ENCODE measurements around the gene MYO7B.

Gene MYO7B

DNA sequence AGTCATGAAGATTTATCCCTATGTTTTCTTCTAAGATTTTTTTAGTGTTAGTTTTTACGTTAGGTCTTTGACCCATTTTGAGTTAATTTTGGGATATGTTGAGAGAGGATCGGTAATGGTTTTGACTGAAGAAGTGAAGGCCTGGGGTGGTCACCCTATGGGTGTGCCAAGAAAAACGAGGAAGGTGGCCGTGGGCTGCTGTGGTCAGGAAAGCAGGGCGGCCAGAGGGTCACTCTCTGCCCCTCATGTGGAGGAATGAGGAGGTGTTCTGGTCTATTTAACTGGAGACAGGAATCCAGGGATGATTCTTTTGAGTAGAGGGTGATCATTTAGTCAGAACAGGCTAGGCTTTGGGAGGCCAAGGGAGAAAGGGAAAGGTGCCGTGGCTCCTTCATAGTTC lies 50.7 kb downstream of the MYO7B start:
- DNase-seq: no peak

DNA sequence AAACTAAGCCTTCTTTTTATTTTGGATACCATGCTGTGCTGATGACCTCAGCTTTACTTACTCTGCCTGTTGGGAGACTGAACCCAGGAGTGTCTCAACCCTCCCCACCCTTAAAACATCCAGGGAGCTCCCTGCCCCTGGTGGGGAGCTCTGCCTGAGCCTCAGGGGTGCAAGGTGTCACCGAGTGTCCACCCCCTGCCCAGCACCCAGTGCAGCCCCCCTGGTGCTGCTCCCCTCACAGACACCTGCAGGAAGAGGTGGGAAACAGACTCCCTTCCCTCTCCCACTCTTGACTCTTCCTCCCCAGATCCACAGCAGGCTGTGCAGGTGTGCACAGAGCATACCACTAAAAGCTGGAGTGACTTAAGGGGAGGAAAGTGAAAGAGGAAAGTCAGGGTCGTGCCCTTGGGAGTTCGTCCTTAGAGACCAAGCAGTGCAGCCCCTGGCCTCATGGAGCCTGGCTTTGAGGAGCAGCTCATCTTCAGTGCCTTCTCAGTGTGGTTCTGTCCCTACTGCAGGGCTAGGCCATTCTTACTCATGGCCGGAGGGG lies 51.3 kb downstream of the MYO7B start:
- DNase-seq: no peak

DNA sequence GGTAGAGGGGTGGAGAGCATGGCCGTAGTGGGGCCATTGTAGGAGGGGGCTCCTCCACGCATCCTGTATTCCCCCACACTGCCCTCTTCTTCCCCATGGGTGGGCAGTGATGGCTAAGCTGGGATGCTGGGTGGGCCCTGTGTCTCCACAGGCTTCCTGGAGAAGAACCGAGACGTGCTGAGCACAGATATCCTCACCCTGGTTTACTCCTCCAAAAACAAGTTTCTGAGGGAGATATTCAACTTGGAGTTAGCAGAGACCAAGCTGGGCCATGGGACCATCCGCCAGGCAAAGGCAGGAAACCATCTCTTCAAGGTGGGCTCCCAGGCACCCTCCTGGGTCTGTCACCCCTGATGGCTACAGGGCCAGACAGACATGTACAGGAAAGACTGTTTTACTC lies 52.8 kb downstream of the MYO7B start:
- no peak for DNase-seq

DNA sequence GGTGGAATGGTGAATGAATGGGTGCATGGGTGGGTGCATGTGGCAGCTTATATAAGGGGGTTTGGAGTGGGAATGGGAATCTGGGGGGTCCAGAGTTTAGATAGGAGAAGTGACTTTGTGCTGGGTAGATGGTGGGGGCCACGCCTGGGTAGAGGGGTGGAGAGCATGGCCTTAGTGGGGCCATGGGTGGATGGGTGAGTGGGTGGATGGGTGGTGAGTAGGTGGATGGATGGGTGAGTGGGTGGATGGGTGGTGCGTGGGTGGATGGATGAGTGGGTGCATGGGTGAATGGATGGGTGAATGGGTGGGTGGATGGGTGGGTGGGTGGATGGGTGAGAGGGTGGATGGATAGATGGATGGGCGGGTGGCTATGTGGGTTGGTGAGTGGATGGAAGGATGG lies 53.9 kb downstream of the MYO7B start:
- DNase-seq: no peak

DNA sequence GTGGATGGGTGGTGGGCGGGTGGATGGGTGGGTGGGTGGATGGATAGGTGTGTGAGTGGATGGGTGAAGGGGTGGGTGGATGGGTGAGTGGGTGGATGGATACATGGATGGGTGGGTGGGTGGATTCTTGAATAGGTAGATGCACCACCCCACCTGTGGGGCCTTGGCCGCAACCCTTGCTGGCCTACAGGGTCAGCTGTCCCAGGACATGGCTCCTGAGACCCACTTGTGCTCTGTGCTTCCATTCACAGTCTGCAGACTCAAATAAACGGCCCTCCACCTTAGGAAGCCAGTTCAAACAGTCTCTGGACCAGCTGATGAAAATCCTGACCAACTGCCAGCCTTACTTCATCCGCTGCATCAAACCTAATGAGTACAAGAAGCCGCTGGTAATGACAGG lies 54.4 kb downstream of the MYO7B start:
- DNase-seq: no peak

DNA sequence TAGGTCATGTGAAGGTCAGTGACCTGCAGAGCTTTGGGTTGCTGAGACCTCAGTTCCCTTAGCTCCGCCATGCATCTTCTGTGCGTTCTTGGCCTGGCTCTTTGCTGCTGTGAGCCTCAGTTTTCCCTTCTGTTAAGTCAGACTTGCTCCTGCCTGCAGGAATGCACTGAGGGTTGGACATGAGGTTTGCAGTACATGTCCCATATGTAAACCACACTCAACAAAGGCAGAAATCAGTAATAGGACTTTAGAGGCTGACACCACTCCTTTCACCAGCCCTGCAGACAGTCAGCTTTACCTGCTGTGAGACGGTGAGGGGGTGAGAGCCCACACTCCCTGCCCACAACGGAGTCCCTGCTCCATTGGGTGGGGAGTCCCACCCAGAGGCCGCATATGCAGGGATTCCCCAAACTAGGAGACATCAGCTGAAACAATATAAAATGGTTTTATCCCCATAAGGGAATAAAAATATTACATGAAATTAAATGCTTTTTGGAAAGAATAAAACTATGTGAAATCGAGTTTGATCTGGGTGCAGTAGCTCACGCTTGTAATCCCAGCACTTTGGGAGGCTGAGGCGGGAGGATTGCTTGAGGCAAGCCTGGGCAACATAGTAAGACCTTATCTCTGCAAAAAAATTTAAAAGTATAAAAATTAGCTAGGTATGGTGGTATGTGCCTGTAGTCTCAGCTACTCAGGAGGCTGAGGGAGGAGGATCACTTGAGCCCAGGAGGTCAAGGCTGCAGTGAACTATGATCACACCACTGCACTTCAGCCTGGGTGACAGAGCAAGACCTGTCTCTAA lies 55.1 kb downstream of the MYO7B start:
- DNase-seq: no peak

DNA sequence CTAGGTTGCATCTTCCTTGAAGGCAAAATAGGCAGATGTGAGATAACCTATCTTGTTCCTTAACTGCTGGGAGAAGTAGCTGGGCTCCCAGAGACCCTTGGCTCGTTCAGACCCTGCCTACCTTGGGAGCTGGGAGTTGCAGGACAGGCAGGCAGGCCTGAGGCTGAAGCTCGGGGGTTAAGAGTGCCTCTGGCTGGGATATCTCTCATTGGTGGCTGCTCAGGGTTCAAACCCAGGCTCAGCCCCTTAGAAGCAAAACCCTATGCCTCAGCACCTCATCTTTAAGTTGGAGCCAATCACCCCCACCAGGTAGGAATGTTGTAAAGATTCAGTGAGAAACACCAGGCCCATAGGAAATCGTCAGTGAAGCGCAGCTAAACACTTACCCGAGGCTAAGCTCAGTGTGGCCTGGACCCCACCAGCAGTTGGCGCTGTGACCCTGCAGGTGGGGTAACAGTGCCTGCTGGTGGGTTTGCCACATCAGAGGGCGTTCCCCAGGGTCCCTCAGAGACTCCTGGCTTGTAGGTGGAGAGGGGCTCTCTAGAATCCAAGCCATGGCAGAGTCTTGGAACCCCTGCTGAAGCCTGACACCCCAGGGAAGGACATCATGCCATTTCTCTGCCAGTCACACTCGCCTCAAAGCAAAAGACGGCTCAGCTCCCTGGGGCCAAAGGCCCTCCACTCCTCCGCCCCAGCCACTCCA lies 55.9 kb downstream of the MYO7B start:
- peak in 33 of 51 donors; percentile 5 to 77 (median 31) for DNase-seq

DNA sequence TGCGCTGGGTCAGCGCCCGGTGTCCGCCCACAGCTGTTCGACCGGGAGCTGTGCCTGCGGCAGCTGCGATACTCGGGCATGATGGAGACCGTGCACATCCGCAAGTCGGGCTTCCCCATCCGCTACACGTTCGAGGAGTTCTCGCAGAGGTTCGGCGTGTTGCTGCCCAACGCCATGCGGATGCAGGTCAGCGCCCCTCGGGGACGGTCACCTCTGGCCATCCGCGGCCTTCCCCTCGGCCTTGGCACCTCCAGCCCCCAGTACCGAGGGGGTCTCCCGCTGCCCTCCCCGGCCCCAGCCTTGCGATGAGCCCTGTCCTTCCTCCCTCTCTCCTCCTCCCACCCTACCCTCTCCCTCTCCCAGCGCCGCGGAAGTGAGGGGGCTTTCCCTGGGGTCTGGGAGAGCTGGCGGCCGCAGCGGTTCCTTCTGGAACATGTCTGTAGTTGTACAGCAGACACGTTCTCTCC lies 57.3 kb downstream of the MYO7B start:
- no peak for DNase-seq

DNA sequence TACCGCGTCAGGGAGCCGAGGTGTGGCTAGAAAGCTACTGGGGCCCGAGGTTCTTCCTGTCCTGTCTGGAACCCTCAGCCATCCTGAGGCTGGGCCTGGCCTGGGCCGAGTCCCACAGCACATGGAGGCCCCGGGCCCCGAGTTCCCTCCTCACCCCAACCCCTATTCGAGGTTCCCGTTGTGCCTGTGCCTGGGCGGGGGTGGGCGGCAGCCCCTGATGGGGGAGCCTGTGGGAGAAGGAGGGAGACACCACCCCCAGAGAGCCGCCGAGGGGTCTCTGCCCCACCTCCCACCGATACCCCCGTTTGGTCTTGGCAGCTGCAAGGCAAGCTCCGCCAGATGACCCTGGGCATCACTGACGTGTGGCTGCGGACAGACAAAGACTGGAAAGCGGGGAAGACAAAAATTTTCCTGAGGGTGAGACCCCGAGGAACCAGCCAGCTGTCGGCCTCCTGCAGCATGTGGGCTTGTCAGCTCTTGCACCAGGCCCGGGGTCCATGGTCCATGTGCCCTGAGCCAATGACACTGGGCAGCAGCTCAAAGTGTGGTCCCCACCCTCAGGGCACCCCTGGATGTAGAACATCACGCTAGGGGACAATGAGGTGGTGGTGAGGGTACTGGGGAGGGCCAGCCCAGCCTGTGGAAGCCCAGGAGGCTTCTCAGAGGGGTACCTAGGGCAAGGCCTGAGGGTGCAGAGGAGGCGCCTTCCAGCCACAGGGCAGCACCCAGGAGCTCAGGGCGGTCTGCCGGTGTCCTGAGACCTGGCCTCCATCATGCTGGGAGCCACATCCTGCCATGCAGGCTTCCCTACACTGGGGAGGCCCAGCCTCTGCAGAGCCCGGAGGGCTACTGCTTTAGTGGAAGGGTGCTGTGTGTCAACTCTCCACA lies 58.0 kb downstream of the MYO7B start:
- no peak for DNase-seq

DNA sequence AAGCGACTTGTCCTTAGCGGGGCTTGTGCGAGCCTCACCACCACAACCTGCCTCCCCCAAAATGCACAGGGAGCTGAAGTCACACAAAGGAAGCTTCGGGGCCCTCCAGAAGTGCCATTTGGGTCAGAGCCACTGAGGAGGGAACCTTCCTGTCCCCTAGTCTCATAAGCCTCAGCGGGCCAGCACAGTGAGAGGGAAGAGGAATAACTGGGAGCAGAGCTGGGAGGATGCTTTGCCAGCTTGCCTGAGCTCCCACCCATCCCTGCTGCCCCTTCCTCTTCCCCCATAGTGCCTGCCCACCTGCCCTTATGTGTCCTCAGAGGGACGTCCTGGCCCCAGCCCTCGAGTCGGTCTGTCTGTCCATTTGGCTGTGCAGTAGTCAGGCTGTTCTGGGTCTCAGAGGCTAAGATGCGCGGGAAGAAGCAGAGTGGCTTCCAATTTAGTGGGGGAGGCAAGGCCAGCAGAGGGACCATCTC lies 58.7 kb downstream of the MYO7B start:
- DNase-seq: no peak

DNA sequence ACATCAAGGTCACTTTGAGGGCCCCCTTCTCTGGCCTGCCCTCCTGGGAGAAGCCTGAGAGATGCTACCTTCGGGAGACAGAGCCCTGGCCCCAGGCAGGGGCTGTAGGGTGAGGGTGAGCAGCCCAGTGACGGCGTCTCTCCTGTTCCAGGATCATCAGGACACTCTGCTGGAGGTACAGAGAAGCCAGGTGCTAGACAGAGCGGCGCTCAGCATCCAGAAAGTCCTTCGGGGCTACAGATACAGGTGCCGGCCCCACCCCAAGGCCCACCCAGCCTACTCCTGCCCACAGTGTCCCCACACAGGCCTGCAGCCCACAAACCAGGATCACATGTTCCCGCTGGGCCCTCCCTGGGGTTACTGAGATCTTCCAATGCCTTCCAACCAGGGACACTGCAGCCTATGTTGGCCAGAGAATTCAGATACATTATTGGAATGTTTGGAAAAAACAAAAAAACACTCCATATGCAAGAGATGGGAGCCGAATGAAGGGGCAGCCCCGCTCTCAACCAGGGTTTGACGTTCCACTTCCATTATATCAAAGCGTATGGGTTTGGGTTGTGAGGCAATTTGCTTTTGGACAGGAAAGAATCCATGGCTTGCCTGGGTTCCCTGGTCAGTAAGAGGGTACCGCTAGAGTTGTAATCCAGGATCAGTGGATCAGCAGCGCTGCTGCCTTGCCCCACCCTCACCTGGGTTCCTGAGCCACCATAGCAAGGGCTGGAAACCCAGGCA lies 61.0 kb downstream of the MYO7B start:
- no peak for DNase-seq

DNA sequence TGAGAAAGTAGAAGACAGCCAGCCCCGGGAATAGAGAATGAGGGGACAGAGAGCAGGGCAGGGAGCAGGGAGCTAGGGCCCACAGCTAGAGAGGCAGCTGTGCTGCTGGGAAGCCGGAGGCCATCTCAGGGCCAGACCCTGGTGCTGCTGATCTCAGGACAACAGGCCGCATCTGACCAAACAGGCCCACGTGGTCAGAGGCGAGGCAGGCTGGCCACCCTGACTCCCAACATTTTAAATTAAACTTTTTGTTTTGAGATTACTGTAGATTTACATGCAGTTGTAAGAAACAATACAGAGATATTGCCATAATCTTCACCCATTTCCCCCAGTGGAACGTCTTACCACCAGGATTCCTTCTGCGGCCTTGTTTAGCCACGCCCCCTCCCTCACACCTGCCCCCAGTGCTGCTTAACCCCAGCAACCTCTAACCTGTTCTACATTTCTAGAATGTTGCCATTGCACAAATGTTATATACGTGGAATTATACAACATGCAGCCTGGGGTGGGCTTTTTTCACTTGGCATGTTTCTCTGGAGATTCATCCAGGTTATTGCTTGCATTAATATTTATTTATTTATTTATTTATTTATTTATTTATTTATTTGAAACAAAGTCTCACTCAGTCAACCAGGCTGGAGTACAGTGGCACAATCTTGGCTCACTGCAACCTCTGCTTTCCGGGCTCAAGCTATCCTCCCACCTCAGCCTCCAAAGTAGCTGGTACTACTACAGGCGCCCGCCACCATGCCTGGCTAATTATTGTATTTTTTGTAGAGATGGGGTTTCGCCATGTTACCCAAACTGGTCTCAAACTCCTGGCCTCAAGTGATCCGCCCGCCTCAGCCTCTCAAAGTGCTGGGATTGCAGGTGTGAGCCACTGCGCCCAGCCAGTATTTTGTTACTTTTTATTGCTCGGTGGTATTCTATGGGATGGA lies 61.8 kb downstream of the MYO7B start:
- DNase-seq: no peak

DNA sequence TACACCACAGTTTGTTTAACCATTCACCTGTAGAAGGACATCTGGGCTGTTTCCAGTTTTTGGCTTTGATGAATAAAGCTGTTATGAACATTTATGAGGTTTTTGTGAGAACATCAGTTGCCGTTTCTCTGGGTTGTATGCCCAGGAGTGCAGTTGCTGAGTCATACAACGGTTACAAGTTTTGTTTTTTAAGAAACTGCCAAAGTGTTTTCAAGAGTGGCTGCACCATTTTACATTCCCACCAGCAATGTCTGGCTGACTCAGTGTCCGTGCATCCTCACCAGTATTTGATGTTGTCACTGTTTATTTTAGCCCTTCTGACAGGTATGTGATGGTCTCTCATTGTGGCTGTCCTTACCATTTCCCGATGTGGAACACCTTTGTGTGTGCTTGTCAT lies 62.5 kb downstream of the MYO7B start:
- no peak for DNase-seq

DNA sequence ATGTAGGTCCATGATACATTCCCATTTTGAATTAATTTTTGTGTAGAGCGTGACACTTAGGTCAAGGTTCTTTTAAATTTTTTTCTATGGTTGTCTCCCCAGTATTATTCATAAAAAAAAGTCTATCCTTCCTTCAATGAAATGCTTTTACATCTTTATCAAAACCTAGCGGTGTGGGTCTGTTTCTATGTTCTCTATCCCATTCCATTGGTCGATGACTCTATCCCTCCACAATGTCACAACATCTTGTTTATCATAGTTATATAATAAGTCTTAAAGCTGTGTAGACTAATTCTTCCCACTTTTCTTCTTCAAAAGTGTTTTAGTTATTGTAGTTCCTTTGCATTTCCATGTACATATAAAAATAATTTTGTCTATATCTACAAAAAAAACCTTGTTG lies 63.2 kb downstream of the MYO7B start:
- DNase-seq: no peak

DNA sequence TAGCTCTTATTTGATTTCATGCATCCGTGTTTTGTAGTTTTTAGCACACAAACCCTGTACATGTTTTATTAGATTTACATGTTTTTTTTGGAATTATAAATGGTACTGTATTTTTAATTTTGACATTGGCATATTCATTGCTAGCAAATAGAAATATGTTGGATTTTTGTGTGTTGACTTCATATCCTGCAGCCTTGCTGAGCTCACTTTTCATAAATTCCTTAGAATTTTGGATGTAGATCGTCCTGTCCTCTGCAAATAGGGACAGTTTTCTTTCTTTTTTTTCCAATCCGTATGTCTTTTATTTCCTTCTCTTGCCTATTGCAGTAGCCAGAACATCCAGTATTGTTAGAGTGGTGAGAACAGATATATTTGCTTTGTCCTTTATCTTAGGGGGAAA lies 63.7 kb downstream of the MYO7B start:
- DNase-seq: no peak

DNA sequence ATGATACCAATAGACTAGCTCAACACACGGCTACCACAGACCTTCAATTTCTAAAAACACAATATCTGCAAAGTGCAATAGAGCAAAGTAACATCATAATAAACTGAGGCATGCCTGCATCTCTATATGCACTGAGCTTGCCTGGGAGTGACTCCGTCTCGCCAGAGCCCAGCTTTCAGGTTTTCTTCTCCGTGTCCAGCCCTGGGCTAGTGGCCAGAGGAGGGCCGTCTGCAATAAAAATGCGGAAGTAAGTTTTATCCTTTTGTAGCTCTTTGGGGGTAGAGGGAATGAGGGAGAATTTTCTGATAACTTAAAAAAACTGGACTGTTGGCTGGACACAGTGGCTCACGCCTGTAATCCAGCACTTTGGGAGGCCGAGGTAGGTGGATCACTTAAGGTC lies 69.5 kb downstream of the MYO7B start:
- DNase-seq: no peak

DNA sequence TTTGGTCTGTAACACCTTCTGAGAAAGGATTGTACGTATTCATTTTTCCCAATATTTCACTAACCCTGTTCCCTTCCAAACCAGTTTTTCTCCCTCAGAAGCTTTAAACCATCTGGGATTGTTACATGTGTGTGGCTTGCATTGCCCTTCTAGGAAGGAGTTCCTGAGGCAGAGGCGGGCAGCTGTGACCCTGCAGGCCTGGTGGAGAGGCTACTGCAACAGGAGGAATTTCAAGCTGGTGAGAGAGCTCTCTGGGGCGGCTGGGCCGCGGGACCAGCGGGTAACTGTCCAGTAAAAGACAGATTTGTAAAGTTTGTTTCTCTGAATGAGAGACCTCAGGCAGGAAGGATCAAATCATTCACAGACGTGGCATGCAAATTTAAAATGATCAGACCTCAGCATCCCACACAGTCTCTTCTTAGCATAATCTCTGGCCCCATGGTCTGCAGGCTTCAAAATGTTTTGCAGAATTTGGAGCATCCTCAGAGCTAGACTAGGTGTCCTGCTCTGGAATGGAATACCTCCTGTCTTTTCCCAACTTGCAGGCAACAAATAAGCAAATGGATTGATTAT lies 70.3 kb downstream of the MYO7B start:
- DNase-seq: no peak

DNA sequence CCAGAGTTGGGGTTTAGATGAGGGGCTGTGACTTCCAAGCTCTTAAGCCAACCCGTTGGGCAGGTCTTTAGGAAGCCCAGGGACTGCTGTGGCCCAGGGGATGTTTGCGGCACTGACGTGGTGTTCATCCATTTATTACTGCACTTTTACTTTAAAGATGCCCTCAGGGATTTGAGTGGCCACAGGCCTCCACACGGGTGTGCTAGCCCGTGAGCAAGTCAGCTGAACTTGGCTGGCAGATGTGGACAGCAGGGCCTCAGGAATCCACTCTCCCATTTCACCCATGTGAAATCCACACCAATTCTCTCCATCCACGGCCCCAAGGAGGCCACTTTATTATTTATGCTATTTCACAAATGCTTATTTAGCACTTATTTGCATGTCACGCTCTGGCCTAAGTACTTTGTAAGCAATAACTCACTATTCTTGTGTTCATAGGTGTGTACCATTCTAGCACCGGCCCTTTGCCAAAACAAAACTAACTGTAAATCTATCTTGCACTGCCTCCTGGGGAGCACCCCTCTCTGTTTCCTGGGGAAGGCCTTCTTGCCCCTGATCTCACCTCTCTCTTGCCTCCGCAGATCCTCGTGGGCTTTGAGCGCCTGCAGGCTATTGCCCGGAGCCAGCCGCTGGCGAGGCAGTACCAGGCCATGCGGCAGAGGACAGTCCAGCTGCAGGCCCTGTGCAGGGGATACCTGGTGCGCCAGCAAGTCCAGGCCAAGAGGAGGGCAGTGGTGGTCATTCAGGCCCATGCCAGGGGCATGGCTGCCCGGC lies 71.3 kb downstream of the MYO7B start:
- no peak for DNase-seq
